ENCODE results near the gene IL12RB1. TPM values are rescaled to one million over a fixed set of nuclear protein-coding genes. Genes with fewer than 3 reads are reported as not detected.

Gene IL12RB1
- total and polyA plus RNA-seq, 2 of the 8 experiments (the other 6 are each of a cell fraction or from before 2014, with no cell fraction given): 0.03 TPM; not detected in 1

GRCh38 chr19:18021121-18021755 is 65.5 kb downstream of the IL12RB1 start:
- Histone ChIP-seq H3K4me1 (replicated peaks in 1 of 4; ENCODE audit: control insufficient read depth in 3 of 4, insufficient read depth in 4 of 4, low read length in 3 of 4) (peaks cover 0 to 4% (median 2%) of the 10 kb centered on the region in 4 experiments; a peak in 1 of 7 replicates), H4K8ac (ENCODE audit: extremely low read depth, insufficient read depth, low read length) (peak overlapping the region; percentile 95; the same call in 1 of the 2 replicates), H3K27me3 (replicated peaks in 1 of 4; ENCODE audit: control insufficient read depth in 3 of 4, extremely low read depth in 1 of 4, insufficient read depth in 3 of 4, low read length in 3 of 4) (no peaks in the 10 kb centered on the region), H4K5ac (ENCODE audit: insufficient read length, low read depth, low read length) (no peak overlapping the region), H2BK120ac (replicated peaks; ENCODE audit: low read depth, low read length) (no peak overlapping the region), H3K79me2 (ENCODE audit: control insufficient read depth in 1 of 2, insufficient read depth in 2 of 2, low read length in 2 of 2) (no peaks in the 10 kb centered on the region), H2BK12ac (ENCODE audit: low read depth, low read length) (peak overlapping the region; percentile 5; the same call in 1 of the 2 replicates), H3K79me1 (ENCODE audit: low read depth, low read length) (no peaks in the 10 kb centered on the region), H2BK15ac (ENCODE audit: low read length) (peak overlapping the region; percentile 81; the same call in 1 of the 2 replicates), H3K23me2 (ENCODE audit: low read depth, low read length) (no peaks in the 10 kb centered on the region), H2BK5ac (ENCODE audit: low read depth, low read length) (no peak overlapping the region), H3K23ac (ENCODE audit: insufficient read length) (no peak overlapping the region), H3K18ac (ENCODE audit: extremely low read depth, low read length) (no peak overlapping the region), H2AFZ (ENCODE audit: low read length) (no peak overlapping the region), H2BK20ac (ENCODE audit: low read length) (no peak overlapping the region), H3K36me3 (ENCODE audit: control insufficient read depth in 2 of 4, insufficient read depth in 4 of 4, low read length in 3 of 4) (no peaks in the 10 kb centered on the region), H3K14ac (ENCODE audit: insufficient read length) (no peak overlapping the region), H4K20me1 (replicated peaks in 1 of 2; ENCODE audit: control insufficient read depth in 1 of 2, insufficient read depth in 2 of 2, low read length in 2 of 2) (no peaks in the 10 kb centered on the region), H3K56ac (replicated peaks; ENCODE audit: insufficient read length, low read depth, low read length) (no peak overlapping the region), H3K4ac (replicated peaks; ENCODE audit: insufficient read length, low read depth, low read length) (peak overlapping the region; percentile 85), H3K9ac (replicated peaks in 1 of 4; ENCODE audit: extremely low read depth in 1 of 4, low read depth in 3 of 4, low read length in 3 of 4) (no peak overlapping the region), H3K9me3 (ENCODE audit: insufficient read depth in 2 of 2, low read depth in 1 of 2, low read length in 1 of 2) (no peaks in the 10 kb centered on the region), H3K27ac (ENCODE audit: low read depth, low read length) (no peak overlapping the region), H3K4me3 (ENCODE audit: extremely low read depth in 1 of 4, insufficient read depth in 2 of 4, low read depth in 3 of 4, low read length in 4 of 4) (no peak overlapping the region), H4K91ac (replicated peaks; ENCODE audit: insufficient read length, low read length) (peak overlapping the region; percentile 85), H3K4me2 (ENCODE audit: insufficient read depth in 1 of 2, low read depth in 2 of 2, low read length in 2 of 2) (no peak overlapping the region; a peak in 1 of 4 replicates), H2AK5ac (ENCODE audit: low read depth, low read length) (no peak overlapping the region)
- CTCF ChIA-PET (ENCODE audit: partially characterized antibody): interaction anchor here (0.6 to 1.2 kb wide), 2 partner anchors 12 to 307 kb away, joined by 3 read pairs; no protein-coding TSS in a partner anchor
- POLR2A ChIA-PET (ENCODE audit: partially characterized antibody): interaction anchor here (0.7 kb wide), 1 partner anchor 161 kb away, joined by 3 read pairs; no protein-coding TSS in a partner anchor
- DNase-seq (ENCODE audit: low read depth in 1 of 2, low spot score in 2 of 2) (no peak), FAIRE-seq (no peak)
- WGBS, 2 experiments (ENCODE audit: extremely low coverage in 1 of 2, insufficient coverage in 1 of 2, insufficient read length in 1 of 2, insufficient replicate concordance in 2 of 2, low coverage in 1 of 2, low lambda C conversion rate in 2 of 2, missing lambda C conversion rate in 1 of 2): 95% methylated on average over 20 of the region's 21 CpGs; no CpG with 5 or more reads in 1 of the 2 experiments
- TF ChIP-seq EGR1 (IDR thresholded peaks at IDR 0.05; ENCODE audit: borderline replicate concordance, low read depth, low read length) (no peak), CTCF (IDR thresholded peaks at IDR 0.05; ENCODE audit: control extremely low read depth in 1 of 3, insufficient read depth in 1 of 3, low read depth in 1 of 3, low read length in 3 of 3) (no peak), BACH1 (IDR thresholded peaks at IDR 0.05; ENCODE audit: low read length) (no peak), KDM5A (IDR thresholded peaks at IDR 0.05; ENCODE audit: low read length) (no peak), CBX8 (IDR thresholded peaks at IDR 0.05; ENCODE audit: borderline replicate concordance, low read depth, low read length) (no peak), GTF2F1 (IDR thresholded peaks at IDR 0.05; ENCODE audit: borderline replicate concordance, low read depth, low read length) (no peak), TBP (IDR thresholded peaks at IDR 0.05; ENCODE audit: low read depth, low read length) (no peak), SRF (IDR thresholded peaks at IDR 0.05; ENCODE audit: low read depth, low read length) (no peak), CEBPB (IDR thresholded peaks at IDR 0.05; ENCODE audit: low read depth, low read length) (no peak), CBX5 (IDR thresholded peaks at IDR 0.05; ENCODE audit: low read depth, low read length) (no peak)
